Measurements from ENCODE around the gene HHEX.

Gene HHEX

GRCh38 chr10:92702301-92702916 is 12.7 kb downstream of the HHEX start:
- no peak overlapping the region for H3K4me3 ChIP-seq (ENCODE audit: low read depth, low read length)

GRCh38 chr10:92712016-92712889 is 22.5 kb downstream of the HHEX start:
- TF ChIP-seq, protein P1, sequence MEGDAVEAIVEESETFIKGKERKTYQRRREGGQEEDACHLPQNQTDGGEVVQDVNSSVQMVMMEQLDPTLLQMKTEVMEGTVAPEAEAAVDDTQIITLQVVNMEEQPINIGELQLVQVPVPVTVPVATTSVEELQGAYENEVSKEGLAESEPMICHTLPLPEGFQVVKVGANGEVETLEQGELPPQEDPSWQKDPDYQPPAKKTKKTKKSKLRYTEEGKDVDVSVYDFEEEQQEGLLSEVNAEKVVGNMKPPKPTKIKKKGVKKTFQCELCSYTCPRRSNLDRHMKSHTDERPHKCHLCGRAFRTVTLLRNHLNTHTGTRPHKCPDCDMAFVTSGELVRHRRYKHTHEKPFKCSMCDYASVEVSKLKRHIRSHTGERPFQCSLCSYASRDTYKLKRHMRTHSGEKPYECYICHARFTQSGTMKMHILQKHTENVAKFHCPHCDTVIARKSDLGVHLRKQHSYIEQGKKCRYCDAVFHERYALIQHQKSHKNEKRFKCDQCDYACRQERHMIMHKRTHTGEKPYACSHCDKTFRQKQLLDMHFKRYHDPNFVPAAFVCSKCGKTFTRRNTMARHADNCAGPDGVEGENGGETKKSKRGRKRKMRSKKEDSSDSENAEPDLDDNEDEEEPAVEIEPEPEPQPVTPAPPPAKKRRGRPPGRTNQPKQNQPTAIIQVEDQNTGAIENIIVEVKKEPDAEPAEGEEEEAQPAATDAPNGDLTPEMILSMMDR (IDR thresholded peaks at IDR 0.05; ENCODE audit: low read depth, low read length) = no peak
- no peak overlapping the region for H3K4me3 ChIP-seq (ENCODE audit: low read depth, low read length)

More at GRCh38 chr10:92702301-92702916, 12.7 kb downstream of the HHEX start:
- TF ChIP-seq, protein P1 (IDR thresholded peaks at IDR 0.05; ENCODE audit: low read depth, low read length) = no peak

DNA sequence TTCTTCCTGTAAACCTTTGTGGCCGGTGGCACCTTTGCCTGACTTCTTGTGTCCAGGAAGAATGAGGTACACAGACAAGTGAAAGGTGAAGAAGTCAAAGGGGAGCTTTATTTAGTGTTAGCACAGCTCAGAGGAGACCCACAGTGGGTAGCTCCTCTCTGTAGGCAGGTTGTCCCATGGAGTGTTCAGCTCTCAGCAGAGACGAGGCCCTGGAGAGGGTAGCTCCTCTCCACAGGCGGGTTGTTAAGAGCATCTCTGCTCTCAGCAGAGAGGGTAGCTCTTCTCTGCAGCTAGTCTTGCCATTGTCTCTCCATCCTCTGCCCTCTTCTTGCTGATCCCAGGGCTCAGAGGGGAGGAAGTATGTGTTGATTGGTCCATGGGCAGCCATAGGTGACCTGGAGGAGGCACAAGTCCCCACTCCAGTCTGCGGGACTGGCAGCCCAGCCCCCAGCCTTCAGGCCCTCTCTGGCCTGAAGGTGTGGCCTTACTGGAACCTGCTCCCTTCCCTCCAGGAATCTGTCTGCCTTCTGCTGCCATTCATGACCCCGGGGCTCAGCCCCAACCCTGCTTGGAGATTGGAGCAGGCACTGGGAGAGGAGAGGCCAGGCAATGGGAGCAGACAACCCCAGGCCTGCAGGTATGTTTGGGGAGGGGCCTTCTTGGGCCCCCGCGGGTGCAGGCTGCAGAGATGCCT is 24.5 kb downstream of the HHEX start:
- H3K4me3 ChIP-seq (ENCODE audit: low read depth, low read length) = no peak overlapping the region
- TF ChIP-seq, protein P1 (IDR thresholded peaks at IDR 0.05; ENCODE audit: low read depth, low read length) = no peak

DNA sequence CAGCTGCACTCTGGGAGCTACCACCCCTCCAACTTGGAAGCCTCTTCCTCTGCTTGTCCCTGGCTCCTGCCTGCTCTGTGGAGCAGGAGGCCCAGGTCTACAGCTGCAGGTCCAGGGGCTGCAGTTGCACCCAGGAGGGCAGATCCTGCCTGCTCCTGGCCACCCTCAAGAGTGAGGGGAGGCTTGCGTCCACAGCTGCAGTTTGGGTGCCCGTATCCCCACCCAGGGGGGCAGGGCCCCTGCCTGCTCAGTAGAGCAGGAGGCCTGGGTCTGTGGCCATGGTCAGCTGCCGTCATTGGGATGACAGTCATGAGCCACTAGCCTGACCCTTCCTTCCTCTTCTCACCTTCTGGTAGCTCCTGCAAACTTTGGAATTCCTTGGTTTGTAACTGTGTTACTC is 25.1 kb downstream of the HHEX start:
- TF ChIP-seq, protein P1 (IDR thresholded peaks at IDR 0.05; ENCODE audit: low read depth, low read length) = no peak
- H3K4me3 ChIP-seq (ENCODE audit: low read depth, low read length) = no peak overlapping the region

DNA sequence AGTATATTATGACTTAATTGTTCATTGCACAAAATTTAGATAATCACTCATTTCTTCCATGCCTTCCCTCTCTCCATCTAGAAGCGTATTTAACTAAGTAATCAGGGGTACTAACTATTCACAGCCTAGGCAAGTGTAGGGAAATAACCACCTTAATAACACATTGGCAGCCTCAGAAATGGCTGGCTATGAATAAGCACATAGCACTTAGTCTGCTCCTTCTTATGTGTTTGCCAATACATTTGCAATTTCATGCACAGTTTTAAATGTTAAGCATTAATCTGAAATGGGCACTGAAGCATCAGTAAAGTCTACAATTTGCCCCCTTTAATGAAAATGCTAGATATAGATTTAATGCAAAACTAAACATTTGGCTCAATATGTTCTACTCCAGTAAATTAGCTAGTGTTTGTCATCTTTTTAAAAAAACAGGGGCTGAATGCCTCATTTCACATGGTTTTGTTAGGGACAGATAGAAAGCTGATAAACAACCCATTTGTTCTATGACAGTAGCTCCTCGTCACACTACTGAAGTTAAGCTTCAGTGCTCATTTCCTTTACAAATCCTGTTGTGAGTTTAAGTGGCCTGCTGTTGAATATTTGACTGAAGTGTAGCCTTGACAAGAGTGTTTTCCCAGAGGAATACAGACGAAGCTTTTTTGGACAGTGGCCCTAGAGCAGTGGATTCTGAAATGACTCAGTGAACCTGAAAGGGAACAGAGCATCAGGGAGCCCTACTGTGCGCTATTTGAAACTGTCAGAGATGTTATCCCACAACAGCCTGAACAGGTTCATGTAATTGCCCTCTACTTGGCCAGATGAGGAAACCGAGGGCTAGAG is 30.5 kb downstream of the HHEX start:
- H3K4me3 ChIP-seq (ENCODE audit: low read depth, low read length) = no peak overlapping the region
- TF ChIP-seq, protein P1 (IDR thresholded peaks at IDR 0.05; ENCODE audit: low read depth, low read length) = no peak

DNA sequence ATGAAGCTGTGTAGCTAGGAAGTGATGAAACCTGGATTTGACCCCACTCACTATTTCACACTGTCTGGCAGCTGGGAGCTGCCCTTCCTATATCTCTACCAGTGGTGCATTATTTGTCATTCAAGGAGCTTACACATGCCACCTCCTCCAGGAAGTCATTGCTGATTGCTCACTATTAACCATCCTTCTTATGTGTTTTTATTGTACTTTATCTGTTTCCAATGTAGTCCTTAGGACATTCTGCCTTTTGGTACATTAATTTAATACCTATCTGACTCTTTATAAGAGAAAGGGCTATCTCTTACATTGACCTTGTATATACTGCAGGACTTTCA is 31.0 kb downstream of the HHEX start:
- TF ChIP-seq, protein P1 (IDR thresholded peaks at IDR 0.05; ENCODE audit: low read depth, low read length) = no peak
- H3K4me3 ChIP-seq (ENCODE audit: low read depth, low read length) = no peak overlapping the region
